ENCODE results near the gene DMRTA2. TPM values are rescaled to one million over a fixed set of nuclear protein-coding genes. Genes with fewer than 3 reads are reported as not detected.

Gene DMRTA2
- total RNA-seq, 4 donors from 2014 or later, result not detected

GRCh38 chr1:50427818-50428779 is 4.9 kb upstream of the DMRTA2 start:
- TF ChIP-seq POLR2A (IDR thresholded peaks at IDR 0.05; ENCODE audit: low read depth), result no peak
- no peak for TF ChIP-seq EP300 (IDR thresholded peaks at IDR 0.05)
- no peak for TF ChIP-seq POLR2AphosphoS5 (IDR thresholded peaks at IDR 0.05)
- TF ChIP-seq CTCF (IDR thresholded peaks at IDR 0.05), result no peak
- Histone ChIP-seq H3K9me3 (no peaks in the 10 kb centered on the region), H3K4me3 (no peak overlapping the region), H3K36me3 (no peaks in the 10 kb centered on the region), H3K4me1 (peaks cover 25 to 56% (median 48%) of the 10 kb centered on the region in 4 donors), H3K27me3 (peaks cover 0 to 97% (median 82%) of the 10 kb centered on the region in 4 donors), H3K27ac (replicated peaks in 1 of 4) (no peak overlapping the region)
- DNase-seq (ENCODE audit: extremely low spot score), result no peak
- 5% methylated on average over 28 of the region's 35 CpGs for WGBS
- intact Hi-C loops (cut with DNase I), result no loop called here

- no peaks in the 10 kb centered on the region for H3K36me3 ChIP-seq
- 6% methylated on average over 36 of the region's 44 CpGs for WGBS
- peaks cover 0 to 100% (median 89%) of the 10 kb centered on the region in 4 donors for H3K27me3 ChIP-seq
- TF ChIP-seq EP300 (IDR thresholded peaks at IDR 0.05) (no peak), POLR2AphosphoS5 (IDR thresholded peaks at IDR 0.05) (no peak), POLR2A (IDR thresholded peaks at IDR 0.05; ENCODE audit: low read depth) (no peak), CTCF (IDR thresholded peaks at IDR 0.05) (no peak)
- intact Hi-C loops (cut with DNase I), result no loop called here
- peaks cover 33 to 65% (median 57%) of the 10 kb centered on the region in 4 donors for H3K4me1 ChIP-seq
- H3K27ac ChIP-seq (replicated peaks in 1 of 4), result no peak overlapping the region
- no peak for DNase-seq (ENCODE audit: extremely low spot score)
- peak overlapping the region in 1 of 4 donors; percentile 17 for H3K4me3 ChIP-seq
- H3K9me3 ChIP-seq, result no peaks in the 10 kb centered on the region
These were observed 4.0 kb upstream of the DMRTA2 start for GRCh38 chr1:50427086-50427817.

- TF ChIP-seq CTCF (IDR thresholded peaks at IDR 0.05), result no peak
- Histone ChIP-seq H3K9me3 (no peaks in the 10 kb centered on the region), H3K27me3 (peaks cover 0 to 100% (median 93%) of the 10 kb centered on the region in 4 donors), H3K27ac (replicated peaks in 1 of 4) (no peak overlapping the region), H3K36me3 (no peaks in the 10 kb centered on the region), H3K4me1 (peaks cover 33 to 70% (median 59%) of the 10 kb centered on the region in 4 donors), H3K4me3 (peak overlapping the region in 1 of 4 donors; percentile 17)
- peak; percentile 83 for DNase-seq (ENCODE audit: extremely low spot score)
- WGBS, result 0% methylated on average over 5 of the region's 28 CpGs
- intact Hi-C loops (cut with DNase I), result no loop called here
These were observed 3.5 kb upstream of the DMRTA2 start for GRCh38 chr1:50426702-50427085.

- peaks cover 33 to 75% (median 61%) of the 10 kb centered on the region in 4 donors for H3K4me1 ChIP-seq
These were observed 3.0 kb upstream of the DMRTA2 start for GRCh38 chr1:50426108-50426700.

More at GRCh38 chr1:50426108-50426700, 3.0 kb upstream of the DMRTA2 start:
- TF ChIP-seq POLR2A (IDR thresholded peaks at IDR 0.05; ENCODE audit: low read depth) (no peak), EP300 (IDR thresholded peaks at IDR 0.05) (no peak), POLR2AphosphoS5 (IDR thresholded peaks at IDR 0.05) (no peak), CTCF (IDR thresholded peaks at IDR 0.05) (no peak)
- Histone ChIP-seq H3K36me3 (no peaks in the 10 kb centered on the region), H3K27ac (replicated peaks in 1 of 4) (no peak overlapping the region), H3K4me3 (no peak overlapping the region), H3K9me3 (no peaks in the 10 kb centered on the region), H3K27me3 (peaks cover 0 to 100% (median 94%) of the 10 kb centered on the region in 4 donors)
- intact Hi-C loops (cut with DNase I), result no loop called here
- DNase-seq (ENCODE audit: extremely low spot score), result peak; percentile 87
- 9% methylated on average over 12 of the region's 20 CpGs for WGBS

Data from esophagus muscularis mucosa (tissue), 4 donors.